Brain microvascular endothelial cell (primary cell): ENCODE measurements around the gene CC2D2B.

ENCODE experiments used
- DNase-seq: peaks from one replicate; pipeline ENCODE4 v3.0.0-alpha.2; 2020
- H3K27ac ChIP-seq: fragments of 250-450 bp; sonication (Bioruptor Pico); 2 replicates; pipeline ENCODE4 v1.5.1; 2020; ENCODE audit warnings: mild to moderate bottlenecking, moderate library complexity
- H3K27me3 ChIP-seq: fragments of 250-450 bp; sonication (Bioruptor Pico); replicated peaks from 2 replicates; pipeline ENCODE4 v1.5.1; 2020; ENCODE audit warnings: mild to moderate bottlenecking
- H3K36me3 ChIP-seq: fragments of 250-450 bp; sonication (Bioruptor Pico); replicated peaks from 2 replicates; pipeline ENCODE4 v1.5.1; 2020; ENCODE audit warnings: mild to moderate bottlenecking
- H3K4me3 ChIP-seq: 2 replicates; pipeline ENCODE4 v1.5.1; 2011; ENCODE audit warnings: low read depth, mild to moderate bottlenecking, control low read depth, low read length, moderate library complexity
- in situ Hi-C: cut with HindIII; loops from 2 replicates; pipeline ENCODE4 v1.10.0; 2017; ENCODE audit warnings: low sequenced_read_pairs, low pct_ligation_motif_present
- TF ChIP-seq, protein P1 (sequence below): IDR thresholded peaks from 2 replicates; pipeline ENCODE4 v1.5.1; 2011; ENCODE audit warnings: low read depth, mild to moderate bottlenecking, moderate library complexity, low read length, control low read depth, inconsistent platforms; ENCODE audit errors: missing control alignments

Gene CC2D2B

DNA sequence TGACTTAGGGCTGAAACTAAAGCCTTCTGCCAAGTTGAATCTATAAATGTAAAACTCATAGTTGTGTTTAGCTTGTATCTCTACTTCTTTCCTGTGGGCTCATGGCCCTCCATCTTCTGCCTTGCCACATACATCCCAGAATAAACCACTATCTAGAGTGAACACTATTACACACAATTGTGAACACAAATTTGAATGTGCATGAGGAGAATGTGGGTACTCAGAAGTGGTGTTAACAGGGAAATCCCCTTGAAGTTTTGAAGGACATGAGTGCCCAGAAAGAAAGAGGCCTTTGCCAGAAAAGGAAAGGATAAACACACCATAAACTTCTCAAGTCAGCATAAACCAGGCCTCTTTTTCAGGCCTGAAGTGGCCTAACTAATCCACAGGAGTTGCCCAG is 115.4 kb downstream of the CC2D2B start:
- no peaks in the 10 kb centered on the region for H3K27me3 ChIP-seq
- H3K4me3 ChIP-seq = no peak overlapping the region
- in situ Hi-C loops = no loop called here
- H3K27ac ChIP-seq = no peak overlapping the region
- H3K36me3 ChIP-seq = no peaks in the 10 kb centered on the region
- no peak for DNase-seq
- TF ChIP-seq, protein P1, sequence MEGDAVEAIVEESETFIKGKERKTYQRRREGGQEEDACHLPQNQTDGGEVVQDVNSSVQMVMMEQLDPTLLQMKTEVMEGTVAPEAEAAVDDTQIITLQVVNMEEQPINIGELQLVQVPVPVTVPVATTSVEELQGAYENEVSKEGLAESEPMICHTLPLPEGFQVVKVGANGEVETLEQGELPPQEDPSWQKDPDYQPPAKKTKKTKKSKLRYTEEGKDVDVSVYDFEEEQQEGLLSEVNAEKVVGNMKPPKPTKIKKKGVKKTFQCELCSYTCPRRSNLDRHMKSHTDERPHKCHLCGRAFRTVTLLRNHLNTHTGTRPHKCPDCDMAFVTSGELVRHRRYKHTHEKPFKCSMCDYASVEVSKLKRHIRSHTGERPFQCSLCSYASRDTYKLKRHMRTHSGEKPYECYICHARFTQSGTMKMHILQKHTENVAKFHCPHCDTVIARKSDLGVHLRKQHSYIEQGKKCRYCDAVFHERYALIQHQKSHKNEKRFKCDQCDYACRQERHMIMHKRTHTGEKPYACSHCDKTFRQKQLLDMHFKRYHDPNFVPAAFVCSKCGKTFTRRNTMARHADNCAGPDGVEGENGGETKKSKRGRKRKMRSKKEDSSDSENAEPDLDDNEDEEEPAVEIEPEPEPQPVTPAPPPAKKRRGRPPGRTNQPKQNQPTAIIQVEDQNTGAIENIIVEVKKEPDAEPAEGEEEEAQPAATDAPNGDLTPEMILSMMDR = no peak

DNA sequence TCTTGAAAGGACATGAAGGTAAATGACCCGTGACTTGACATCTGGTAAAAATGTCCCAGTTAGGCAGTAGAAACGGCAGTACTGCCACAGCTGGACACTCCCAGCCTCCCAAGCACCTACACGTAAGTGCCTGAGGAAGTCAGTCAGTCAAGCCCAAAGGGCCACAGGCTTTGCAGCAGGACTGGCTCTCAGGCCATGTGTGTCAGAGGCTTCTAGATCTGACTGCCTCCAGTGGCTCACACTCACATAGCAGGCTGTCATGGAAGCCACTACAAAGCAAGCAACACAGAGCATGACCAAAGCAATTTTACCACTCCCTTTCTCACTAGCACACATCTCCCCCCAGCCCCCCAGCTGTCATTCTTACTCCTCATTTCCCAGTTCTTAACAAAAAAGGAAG is 117.8 kb downstream of the CC2D2B start:
- Histone ChIP-seq H3K36me3 (no peaks in the 10 kb centered on the region), H3K27ac (no peak overlapping the region), H3K27me3 (no peaks in the 10 kb centered on the region), H3K4me3 (no peak overlapping the region)
- peak; percentile 28 for DNase-seq
- in situ Hi-C loops = no loop called here
- TF ChIP-seq, protein P1 = peak; percentile 48

GRCh38 chr10:96034625-96035024 is 126.8 kb downstream of the CC2D2B start:
- in situ Hi-C loops = no loop called here
- H3K27me3 ChIP-seq = no peaks in the 10 kb centered on the region
- no peaks in the 10 kb centered on the region for H3K36me3 ChIP-seq
- no peak for DNase-seq
- TF ChIP-seq, protein P1 = no peak
- H3K4me3 ChIP-seq = no peak overlapping the region
- no peak overlapping the region for H3K27ac ChIP-seq

DNA sequence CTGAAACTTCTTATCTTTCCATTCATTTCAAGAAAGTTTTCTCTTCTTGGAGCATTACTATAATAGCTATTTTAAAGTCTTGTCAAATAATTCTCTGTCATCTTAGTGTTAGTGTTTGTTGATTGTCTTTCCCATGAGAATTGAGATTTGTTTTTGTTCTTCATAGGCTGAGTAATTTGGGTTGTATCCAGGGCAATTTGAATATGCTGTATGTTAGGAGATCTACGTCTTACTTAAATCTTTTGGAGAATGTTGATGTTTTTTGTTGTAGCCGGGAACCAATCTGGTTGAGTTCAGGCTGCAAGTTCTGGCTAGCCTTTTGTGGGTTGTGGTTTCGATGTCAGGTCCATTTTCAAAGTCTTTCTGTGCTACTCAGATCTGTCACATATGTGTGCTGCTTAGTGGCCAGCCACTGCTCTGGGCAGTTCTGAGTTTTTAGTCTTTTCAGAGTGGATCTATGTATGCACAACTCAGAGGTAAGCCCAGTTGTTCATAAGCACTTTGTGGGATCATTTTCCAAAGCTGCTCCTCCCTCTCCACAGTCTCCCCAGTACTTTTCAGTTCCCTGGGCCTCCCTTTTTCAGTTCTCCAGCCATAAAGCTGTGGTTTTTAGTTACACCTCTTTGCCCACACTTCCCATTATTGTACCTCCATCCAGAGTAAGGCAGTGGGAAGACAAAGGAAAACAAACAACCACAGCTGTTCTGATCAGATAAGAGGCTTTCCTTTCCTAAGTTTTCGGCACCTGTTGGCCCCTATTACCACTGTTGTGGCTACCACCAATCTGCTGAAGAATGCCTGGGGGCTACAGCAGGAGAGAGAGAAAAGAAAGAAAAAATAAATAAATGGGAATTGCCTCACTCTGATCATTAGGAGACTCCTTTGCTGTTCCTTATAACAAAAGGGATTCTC is 131.0 kb downstream of the CC2D2B start:
- Histone ChIP-seq H3K27me3 (no peaks in the 10 kb centered on the region), H3K27ac (no peak overlapping the region), H3K36me3 (no peaks in the 10 kb centered on the region), H3K4me3 (no peak overlapping the region)
- no peak for DNase-seq
- in situ Hi-C loops = no loop called here
- TF ChIP-seq, protein P1 = no peak

DNA sequence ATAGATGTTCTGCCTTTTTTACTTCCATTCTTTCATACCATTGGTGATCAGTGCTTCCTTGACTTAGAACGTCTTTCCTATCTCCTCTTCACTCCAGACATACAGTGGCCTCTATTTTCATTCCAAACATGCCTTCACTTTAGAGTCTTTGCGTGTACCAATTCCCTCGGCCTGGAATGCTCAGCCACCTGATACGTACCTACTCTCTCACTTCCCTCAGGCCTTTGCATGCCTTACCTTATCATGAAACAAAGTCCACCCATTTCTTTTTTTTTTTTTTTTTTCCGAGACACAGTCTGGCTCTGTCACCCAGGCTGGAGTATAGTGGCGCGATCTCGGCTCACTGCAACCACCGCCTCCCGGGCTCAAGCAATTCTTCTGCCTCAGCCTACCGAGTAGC is 133.4 kb downstream of the CC2D2B start:
- H3K36me3 ChIP-seq = no peaks in the 10 kb centered on the region
- no peak for DNase-seq
- no peak overlapping the region for H3K4me3 ChIP-seq
- no peak overlapping the region for H3K27ac ChIP-seq
- H3K27me3 ChIP-seq = no peaks in the 10 kb centered on the region
- TF ChIP-seq, protein P1 = no peak
- in situ Hi-C loops = no loop called here
